LNCAP (cell line): ENCODE data around the gene SLC9A8.

Experiments used
- CTCF ChIP-seq: fragments of 450-650 bp; IDR thresholded peaks from 2 replicates; pipeline ENCODE4 v1.5.1; 2017; ENCODE audit warnings: mild to moderate bottlenecking

The SLC9A8 gene

GRCh38 chr20:49889001-49889934 is 76.6 kb downstream of the SLC9A8 start:
- no peak for TF ChIP-seq CTCF

- peak; percentile 55; the same call in 1 of the 2 replicates for TF ChIP-seq CTCF
Observed at GRCh38 chr20:49889935-49890333, 77.3 kb downstream of the SLC9A8 start.

GRCh38 chr20:49890471-49891361 is 78.1 kb downstream of the SLC9A8 start:
- no peak for TF ChIP-seq CTCF

- no peak for TF ChIP-seq CTCF
Observed at GRCh38 chr20:49891476-49892110, 79.0 kb downstream of the SLC9A8 start.

- no peak for TF ChIP-seq CTCF
Observed at GRCh38 chr20:49892260-49892659, 79.6 kb downstream of the SLC9A8 start.

- TF ChIP-seq CTCF, result no peak
Observed at GRCh38 chr20:49892817-49893216, 80.2 kb downstream of the SLC9A8 start.
